HG02623 (cell line): ENCODE data around the gene RERE.
"Not testable (repeated sequence)": the region's sequence is repeated elsewhere in the genome, so short reads cannot be mapped to it uniquely, and the experiment has no call there.

ENCODE experiments used
- ATAC-seq: cut with Tn5 transposase; IDR thresholded peaks from one replicate; pipeline ENCODE4 v1.9.1; 2021; ENCODE audit warnings: moderate library complexity; ENCODE audit not compliant: unreplicated experiment

RERE gene

DNA sequence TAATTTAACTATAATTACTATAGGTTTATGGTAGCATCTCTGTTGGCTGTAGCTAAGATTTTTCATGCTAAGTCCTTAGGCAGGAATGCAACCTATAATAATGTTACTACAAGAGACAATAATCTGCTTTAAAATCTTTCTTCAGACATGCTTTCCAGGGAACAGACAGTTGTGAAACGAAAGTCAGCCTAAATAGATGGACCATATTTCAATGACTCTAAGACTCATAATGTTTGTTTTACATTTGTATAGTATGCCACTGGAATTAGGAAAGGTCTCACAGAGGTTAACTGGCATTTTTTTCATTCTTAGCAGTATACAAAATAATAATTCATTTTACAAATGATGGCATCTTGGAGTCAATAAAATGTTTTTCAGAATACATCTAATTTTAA lies 8.1 kb downstream of the RERE start:
- ATAC-seq: no peak

DNA sequence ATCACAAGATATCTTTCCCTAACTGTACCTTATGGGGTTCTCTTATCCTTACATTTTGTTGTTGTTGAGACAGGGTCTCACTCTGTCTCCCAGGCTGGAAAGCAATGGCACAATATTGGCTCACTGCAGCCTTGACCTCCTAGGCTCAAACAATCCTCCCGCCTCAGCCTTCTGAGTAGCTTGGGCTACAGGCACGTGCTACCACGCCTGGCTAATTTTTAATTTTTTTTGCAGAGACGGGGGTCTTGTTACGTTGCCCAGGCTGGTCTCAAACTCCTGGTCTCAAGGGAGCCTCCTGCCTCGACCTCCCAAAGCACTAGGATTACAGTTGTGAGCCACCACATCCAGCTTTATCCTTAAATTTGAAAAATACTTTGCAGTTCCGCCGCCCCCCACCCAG lies 10.4 kb downstream of the RERE start:
- ATAC-seq: no peak

DNA sequence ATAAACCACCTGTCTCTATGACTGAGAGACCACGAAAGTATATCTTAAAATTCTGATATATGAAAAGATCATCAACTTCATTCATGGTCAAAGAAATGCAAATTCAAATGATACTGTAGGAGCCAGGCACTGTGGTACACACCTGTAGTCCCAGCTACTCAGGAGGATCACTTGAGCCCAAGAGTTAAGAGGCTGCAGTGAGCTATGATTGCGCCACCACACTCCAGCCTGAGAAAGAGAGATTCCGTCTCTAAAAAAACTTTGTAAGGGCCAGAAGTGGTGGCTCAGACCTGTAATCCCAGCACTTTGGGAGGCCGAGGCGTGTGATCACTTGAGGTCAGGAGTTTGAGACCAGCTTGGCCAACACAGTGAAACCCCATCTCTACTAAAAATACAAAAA lies 17.0 kb downstream of the RERE start:
- ATAC-seq: no peak

DNA sequence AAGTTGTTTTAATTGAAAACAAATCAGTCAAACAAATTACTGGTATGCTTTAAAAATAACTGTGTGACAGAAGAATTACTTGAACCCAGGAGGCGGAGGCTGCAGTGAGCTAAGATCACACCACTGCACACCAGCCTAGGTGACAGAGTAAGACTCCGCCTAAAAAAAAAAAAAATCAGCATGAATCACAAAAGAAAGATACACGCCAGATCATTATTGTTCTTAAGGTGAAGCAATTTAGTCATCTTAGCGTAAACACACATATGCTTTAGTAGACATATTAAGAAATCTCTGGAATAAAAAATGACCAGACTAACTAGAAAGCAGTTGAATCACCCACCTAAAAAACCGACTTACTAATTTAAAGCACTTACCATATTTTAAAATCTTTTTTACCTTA lies 20.2 kb downstream of the RERE start:
- no peak for ATAC-seq

DNA sequence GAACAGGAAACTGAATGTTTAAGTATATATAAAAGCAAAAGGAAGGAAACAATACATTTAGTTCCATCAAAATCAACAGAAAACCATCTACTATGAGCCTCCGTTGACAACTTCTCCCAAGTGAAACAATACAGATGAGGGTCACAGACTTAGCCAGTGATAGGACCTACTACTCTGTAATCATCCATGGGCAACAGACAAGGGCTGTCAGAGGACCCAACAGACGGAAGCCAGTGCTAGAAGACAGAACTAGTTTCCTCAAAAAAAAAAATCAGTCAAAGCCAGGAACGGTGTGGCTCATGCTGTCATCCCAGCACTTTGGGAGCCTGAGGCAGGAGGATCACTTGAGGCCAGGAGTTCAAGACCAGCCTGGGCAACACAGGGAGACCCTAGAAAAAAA lies 20.6 kb downstream of the RERE start:
- no peak for ATAC-seq

DNA sequence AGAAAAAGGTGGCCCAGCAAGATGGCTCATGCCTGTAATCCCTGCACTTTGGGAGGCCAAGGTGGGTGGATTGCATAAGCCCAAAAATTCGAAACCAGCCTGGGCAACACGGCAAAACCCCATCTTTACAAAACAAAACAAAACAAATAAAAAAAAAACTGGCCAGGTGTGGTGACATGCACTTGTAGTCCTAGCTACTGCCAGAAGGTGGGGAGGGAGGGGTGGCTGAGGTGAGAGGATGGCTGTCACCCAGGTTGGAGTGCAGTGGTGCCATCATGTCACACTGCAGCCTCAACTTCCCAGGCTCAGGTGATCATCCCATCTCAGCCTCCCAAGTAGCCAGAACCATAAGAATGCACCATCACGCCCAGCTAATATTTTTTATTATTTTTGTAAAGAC lies 22.8 kb downstream of the RERE start:
- ATAC-seq: no peak

DNA sequence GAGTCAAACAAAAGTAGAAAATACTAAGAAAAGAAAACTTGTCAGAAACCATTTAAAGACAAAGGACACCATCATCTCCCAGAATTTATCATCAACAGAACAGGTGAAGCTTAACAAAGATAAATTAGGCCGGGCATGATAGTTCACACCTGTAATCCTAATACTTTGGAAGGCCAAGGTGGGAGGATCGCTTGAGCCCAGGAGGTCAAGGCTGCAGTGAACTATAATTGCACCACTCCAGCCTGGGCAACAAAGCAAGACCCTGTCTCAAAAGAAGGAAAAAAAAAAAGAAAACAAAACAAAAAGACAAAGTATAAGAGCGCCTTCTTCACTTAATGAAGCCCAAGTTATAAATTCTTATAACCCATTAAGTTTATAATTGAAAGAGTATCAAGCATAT lies 25.6 kb downstream of the RERE start:
- ATAC-seq: no peak

DNA sequence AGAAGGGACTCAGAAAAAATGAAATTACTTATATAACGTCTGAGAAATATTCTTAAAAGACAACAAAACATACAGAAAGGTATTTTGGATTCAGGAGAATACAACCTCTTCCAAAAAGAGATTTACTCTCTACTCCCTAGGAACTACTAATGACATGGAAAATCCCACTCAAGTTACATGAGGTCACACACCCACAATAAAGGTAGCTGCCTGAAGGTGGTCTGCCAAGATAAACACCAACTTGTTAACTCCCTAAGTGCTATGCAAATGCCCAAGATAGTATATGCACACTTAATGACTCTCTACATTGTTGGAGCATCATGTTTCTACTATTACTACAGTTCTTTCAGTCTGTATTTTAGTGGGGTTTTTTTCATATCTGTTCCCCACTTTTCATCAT lies 26.5 kb downstream of the RERE start:
- no peak for ATAC-seq

DNA sequence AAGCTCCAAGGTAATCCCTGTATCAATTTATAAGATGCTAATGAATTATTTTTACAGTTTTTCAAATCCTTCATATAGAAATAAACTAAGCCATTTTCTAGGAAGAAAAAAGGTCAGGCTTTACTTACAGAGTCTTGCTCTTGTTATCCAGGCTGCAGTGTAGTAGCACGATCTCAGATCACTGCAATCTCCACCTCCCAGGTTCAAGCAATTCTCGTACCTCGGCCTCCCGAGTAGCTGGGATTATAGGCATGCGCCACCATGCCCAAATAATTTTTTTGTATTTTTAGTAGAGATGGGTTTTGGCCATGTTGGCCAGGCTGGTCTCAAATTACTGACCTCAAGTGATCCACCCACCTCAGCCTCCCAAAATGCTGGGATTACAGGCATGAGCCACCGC lies 27.0 kb downstream of the RERE start:
- no peak for ATAC-seq

DNA sequence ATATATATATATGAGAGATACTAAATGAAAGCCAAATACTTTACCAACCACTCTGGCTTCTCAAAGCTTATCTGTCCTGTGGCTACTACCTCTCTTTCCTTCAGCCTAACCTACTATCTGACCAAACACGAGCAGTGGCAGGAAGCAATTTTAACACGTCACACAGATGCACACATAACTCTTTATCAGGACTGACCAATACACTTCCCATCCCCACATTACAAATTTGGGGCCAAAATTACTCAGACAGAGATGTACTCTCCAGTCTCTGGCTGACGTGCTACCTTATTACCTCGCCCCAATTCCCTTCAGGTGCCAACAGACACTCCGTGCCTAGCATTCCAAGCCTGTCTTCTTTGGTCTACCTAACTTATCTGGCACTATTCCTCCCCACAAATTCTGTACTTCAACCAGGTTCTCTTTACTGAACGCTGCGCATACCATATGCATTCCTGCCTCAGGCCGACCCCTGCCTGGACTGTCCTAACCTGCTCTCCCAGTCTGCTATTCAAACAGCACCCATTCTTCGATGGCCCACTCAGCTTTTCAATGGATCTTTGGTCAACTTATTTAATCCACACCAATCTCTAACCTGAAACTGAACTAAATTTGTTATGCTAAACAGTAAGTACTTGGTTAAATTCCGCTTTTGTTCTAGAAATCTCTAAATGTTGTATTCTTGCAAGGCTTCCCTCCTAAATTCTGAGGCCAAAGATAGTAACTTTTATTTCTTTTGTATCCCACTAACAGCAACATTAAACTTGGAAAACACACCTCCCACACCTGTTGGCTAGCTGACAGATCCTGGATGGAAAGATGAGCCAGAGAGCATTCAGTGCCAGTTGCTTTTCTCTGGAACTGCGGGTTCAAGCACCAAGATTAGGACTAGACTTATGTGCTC lies 27.9 kb downstream of the RERE start:
- no peak for ATAC-seq

DNA sequence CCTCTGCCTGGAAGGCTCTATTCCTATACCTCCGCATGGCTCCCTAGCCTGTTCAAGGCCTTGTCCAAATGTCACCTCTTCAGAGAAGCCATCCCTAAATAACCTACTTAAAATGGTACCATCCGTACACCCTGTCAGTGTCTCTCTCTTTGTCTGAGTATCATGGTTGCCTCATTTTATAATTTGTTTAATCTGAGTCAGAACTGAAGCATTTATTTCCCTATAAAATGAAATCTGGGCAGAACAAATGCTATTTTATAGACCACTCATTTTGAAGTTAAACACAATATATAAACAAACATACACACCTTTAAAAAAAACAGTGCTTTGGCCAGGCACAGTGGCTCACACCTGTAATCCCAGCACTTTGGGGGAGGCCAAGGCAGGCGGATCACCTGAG lies 30.2 kb downstream of the RERE start:
- ATAC-seq: no peak

DNA sequence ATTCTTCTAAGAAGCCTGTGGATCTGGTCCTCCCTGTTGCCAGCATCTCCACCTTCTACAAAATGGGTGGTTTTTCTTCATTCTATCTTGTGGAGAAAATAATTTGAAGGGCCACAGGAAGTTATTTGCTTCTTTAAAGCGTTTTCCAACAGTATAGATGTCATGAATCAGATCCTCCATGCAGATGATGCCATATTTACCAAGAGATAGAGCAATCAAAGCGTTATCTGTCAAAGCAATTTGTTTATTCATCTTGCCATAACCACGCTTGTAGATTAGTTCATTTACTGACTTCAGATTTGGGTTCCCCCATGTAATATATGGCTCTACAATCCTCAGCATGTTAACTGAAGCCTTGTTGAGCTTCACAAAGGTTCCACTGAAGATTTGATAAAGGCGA lies 31.2 kb downstream of the RERE start:
- ATAC-seq: not testable (repeated sequence)

DNA sequence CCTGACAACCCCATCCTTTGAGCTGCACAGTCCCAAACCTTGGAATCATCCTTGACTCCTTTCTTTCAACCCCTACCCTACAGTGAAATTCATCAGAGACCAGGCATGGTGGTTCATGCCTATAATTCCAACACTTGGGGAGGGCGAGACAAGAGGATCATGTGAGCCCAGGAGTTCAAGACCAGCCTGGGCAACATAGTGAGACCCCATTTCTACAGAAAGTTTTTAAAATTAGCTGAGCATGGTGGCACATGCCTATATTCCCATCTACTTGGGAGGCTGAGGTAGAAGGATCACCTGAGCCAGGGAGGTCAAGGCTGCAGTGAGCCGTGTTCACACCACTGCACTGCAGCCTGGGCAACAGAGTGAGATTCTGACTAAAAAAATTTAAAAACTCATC lies 34.5 kb downstream of the RERE start:
- no peak for ATAC-seq

DNA sequence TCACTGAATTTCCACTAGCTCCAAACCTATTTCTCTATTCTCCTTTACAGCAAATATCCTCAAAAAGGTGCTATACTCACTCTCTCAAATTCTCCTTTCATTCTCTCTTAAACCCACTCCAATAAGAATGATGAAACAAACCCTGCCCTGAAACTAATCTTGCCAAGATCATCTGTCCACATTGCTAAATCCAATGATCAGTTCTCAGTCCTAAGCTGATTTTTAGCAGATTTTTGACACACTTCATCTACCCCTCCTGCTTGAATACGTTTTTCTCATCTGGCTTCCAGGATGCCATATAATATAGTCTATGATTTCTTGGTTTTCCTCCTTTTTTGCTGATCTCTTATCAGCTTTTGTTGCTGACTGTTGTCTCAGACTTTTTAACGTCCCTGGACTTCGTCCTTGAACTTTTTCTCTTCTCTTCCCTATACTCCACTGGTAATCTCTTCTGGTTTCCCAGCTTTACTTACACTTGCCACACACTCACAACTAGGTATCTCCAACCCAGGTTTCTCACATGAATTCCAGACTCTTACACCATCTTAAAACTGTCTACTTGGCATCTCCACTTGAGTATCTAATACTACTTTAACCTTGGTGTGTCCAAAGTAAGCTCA lies 35.3 kb downstream of the RERE start:
- ATAC-seq: no peak

DNA sequence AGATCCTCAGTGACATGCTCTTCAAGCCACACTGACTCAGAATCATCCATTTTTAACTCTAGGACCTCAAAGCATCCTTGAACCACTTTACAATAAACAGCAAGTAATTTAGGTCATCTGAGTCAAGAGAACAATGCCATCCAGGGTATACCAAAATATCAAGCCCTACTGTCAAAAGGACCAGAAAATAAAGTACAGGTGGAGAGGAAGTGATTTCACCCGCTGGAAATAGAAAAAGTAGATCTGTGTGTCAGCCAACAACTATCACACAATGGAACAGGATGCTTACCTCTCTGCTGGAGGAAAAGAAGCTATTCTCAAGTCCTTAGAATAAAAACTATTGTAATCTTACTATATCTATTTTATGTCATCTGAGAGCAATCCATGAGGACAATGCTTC lies 37.0 kb downstream of the RERE start:
- ATAC-seq: no peak

DNA sequence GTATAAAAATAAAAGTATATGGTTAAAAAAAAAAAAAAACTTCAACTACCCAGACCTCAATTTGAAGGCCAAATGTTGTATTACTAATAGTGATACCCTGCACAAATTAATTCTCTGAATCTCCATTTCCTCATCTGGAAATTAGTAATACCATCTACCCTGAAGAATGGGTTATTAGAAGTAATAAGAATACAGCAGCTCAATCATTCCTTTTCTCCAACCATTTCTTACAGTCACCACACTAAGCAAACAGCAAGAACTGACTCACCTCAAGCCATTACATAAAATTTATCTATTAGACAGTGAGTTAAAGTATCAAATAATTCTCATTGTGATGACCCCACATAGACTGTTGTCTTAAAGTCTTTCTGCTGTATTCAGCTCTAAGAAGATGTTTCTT lies 39.6 kb downstream of the RERE start:
- ATAC-seq: no peak

DNA sequence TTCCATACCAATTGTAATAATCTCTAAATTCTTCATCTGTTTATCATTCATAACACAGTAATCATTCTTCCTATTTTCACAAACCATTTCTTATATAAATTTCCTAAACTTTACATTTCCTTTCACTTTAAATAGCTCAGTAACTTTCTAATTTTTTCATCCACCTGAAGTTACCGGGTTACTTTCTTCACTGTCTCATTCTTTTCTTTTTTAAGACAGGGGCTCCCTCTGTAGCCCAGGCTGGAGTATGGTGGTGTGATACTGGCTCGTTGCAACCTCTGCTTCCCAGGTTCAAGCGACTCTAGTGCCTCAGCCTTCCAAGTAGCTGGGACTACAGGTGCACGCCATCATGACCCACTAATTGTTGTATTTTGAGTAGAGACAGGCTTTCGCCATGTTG lies 41.3 kb downstream of the RERE start:
- ATAC-seq: no peak

DNA sequence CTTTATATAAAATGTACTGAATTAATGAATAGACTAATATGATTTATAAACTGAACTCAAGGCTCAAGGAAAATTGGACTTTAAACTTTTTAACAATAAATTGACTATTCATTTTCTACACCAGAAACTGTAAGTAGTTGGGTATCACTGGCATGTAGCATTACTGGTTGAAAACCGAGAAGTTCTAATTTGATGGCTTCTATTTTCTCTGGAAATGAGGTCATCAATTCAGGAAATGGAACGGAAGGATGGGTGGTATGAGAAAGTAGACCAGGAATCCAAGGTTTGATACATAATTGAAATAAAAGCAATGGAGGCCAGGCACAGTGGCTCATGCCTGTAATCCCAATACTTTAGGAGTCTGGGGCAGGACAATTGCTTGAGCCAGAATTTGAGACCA lies 50.4 kb downstream of the RERE start:
- no peak for ATAC-seq

DNA sequence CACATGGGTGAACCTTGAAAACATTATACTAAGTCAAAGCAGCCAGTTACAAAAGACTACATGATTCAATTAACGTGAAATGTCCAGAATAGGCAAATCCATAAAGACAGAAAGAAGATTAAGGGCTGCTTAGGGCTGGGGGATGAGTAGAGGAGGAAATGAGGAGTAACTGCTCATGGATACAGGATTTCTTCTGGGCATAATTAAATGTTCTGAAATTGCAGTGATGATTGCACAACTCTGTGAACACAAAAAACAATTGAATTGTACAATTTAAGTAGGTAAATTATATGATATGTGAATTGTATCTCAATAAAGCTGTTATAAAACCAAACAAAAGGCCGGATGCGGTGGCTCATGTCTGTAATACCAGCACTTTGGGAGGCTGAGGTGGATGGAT lies 52.2 kb downstream of the RERE start:
- no peak for ATAC-seq

DNA sequence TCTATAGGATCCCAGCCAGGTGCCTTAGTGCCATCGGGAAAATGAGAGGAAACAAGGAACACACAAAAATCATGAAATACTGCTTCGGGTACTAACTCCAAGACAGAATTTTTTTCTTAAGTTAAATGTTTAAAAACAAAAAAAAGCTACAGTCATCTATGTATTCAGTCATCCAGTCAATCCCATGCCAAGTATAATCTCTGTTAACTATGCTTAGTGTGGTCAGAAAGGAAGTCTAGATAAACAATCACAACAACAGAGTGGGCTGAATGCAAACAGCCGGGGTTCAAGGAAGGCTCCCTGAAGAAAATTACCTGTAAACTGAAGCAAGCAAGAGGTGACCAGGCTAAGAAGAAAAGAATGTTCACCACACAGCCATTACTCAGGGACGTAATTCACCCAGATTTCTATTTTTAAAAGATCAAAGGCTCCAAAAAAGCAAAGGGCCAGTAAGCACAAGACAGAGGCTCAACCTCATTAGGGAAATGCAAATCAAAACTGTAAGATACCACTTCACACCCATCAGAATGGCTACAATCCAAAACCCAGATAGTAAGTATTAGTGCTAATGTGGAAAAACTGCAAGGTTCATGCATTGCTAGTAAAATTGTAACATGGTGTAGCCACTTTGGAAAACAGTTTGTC lies 53.0 kb downstream of the RERE start:
- ATAC-seq: no peak

DNA sequence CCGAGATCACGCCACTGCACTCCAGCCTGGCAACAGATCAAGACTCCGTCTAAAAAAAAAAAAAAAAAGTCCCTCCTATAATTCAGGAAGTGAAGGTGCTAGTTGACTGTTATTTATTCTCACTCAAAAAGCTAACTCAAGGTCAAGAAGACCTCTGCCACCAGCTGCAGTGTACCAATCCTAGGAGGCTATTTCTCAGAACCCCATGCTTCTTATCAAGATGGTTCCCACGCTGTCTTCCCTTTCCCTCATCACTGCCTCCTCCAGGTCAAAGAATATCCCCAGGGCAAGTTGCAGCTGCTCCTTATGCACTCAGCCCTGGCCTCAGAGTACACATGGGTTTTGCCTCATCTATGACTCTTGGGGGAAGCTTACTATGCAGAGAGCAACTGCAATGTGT lies 53.6 kb downstream of the RERE start:
- ATAC-seq: no peak

DNA sequence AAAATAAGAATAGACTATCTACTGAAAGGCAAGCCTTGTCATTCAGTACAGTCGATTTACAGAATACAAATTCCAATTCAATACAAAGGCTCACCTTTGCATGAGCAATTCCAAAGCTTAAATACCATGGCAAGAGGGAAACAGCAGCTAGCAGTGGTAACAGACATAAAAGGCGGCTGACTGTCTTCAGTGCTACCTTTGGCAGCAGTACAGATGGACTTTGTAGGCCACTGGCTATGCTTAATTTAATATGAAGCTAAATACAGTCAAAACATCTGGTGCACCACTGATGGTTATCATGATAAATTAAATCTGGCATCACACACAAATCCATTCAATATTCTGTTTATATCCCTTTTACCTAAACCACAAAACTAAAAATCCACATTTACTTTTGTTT lies 62.4 kb downstream of the RERE start:
- no peak for ATAC-seq
